ENCODE measurements around the gene DYNC1H1. TPM values are rescaled to one million over a fixed set of nuclear protein-coding genes. Genes with fewer than 3 reads are reported as not detected.

Gene DYNC1H1
- total RNA-seq, 1 donor from 2014 or later, result 413 TPM

- Mint-ChIP-seq H3K27ac (no peak overlapping the region), H3K36me3 (no peaks in the 10 kb centered on the region), H3K4me1 (ENCODE audit: unreplicated experiment) (peaks cover 13% of the 10 kb centered on the region), H3K4me3 (peak overlapping the region; percentile 53), H3K27me3 (peaks cover 61% of the 10 kb centered on the region), H3K9me3 (no peaks in the 10 kb centered on the region)
- DNase-seq (ENCODE audit: extremely low spot score, unreplicated experiment), result no peak
- TF ChIP-seq, protein P1, sequence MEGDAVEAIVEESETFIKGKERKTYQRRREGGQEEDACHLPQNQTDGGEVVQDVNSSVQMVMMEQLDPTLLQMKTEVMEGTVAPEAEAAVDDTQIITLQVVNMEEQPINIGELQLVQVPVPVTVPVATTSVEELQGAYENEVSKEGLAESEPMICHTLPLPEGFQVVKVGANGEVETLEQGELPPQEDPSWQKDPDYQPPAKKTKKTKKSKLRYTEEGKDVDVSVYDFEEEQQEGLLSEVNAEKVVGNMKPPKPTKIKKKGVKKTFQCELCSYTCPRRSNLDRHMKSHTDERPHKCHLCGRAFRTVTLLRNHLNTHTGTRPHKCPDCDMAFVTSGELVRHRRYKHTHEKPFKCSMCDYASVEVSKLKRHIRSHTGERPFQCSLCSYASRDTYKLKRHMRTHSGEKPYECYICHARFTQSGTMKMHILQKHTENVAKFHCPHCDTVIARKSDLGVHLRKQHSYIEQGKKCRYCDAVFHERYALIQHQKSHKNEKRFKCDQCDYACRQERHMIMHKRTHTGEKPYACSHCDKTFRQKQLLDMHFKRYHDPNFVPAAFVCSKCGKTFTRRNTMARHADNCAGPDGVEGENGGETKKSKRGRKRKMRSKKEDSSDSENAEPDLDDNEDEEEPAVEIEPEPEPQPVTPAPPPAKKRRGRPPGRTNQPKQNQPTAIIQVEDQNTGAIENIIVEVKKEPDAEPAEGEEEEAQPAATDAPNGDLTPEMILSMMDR (conservative IDR thresholded peaks at IDR 0.05), result no peak
Observed at GRCh38 chr14:101945171-101945570, 19.2 kb upstream of the DYNC1H1 start.

DNA sequence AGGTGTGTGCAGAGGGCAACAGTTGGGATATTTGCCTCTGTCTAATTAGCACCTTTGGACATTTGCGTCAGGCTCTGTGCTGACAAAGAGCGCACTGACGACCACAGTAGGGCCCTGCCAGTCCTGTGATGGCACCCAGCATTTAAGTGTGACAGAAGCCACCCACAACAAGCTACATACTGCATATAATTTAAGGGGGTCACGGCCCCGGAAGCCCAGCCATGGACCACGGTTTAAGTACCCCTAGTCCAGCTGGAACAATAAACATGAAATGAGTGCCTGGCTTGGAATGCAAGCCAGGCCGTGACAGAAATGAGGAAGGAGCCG is 16.8 kb upstream of the DYNC1H1 start:
- Mint-ChIP-seq H3K4me3 (peak overlapping the region; percentile 99), H3K27me3 (peaks cover 45% of the 10 kb centered on the region)

DNA sequence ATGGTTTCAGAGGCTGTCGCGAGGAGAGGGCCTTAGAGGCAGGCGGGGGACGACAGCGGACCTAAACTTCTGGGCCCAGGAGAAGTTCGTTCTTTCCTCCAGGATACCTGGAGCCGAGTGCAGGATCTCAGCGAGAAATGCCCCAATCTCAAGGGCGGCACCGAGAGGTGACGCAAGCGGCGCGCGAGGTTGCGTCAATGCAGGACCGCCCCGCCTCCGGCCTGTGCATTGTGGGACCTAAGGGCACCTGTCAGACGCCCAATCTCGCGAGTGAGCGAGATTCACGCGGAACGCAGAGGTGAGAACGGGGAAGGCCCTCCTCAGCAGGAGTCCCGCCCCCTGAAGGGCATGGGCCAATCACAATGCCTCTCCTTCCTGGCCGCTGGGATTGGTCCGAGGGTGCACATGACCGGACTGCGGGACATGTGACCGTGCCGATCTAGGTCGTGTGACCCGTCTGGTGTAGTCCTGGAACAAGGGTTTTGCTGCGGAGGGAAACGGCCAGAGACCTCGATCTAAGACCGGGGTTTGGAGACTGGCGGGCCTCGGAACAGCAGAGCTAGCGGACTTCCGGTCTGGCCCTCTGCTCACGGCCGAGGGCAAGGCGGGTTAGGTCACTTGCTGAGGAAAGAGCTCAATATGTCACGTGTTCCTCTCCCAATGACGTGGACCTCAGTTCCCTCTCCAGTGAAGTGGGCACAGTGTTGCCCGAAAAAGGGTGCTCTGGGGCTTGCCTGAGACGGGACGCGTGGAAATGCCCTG is 16.3 kb upstream of the DYNC1H1 start:
- H3K27me3 Mint-ChIP-seq, result peaks cover 42% of the 10 kb centered on the region
- DNase-seq (ENCODE audit: extremely low spot score, unreplicated experiment), result peak; percentile 100
- peak overlapping the region; percentile 99 for H3K4me3 Mint-ChIP-seq
- H3K27ac Mint-ChIP-seq, result peak overlapping the region; percentile 100
- no peaks in the 10 kb centered on the region for H3K9me3 Mint-ChIP-seq
- H3K4me1 Mint-ChIP-seq (ENCODE audit: unreplicated experiment), result peaks cover 13% of the 10 kb centered on the region
- H3K36me3 Mint-ChIP-seq, result no peaks in the 10 kb centered on the region
- TF ChIP-seq, protein P1 (conservative IDR thresholded peaks at IDR 0.05), result no peak

More for the DNA sequence above, 16.8 kb upstream of the DYNC1H1 start:
- TF ChIP-seq, protein P1 (conservative IDR thresholded peaks at IDR 0.05), result no peak
- no peak for DNase-seq (ENCODE audit: extremely low spot score, unreplicated experiment)
- H3K27ac Mint-ChIP-seq, result peak overlapping the region; percentile 100
- no peaks in the 10 kb centered on the region for H3K36me3 Mint-ChIP-seq
- peaks cover 13% of the 10 kb centered on the region for H3K4me1 Mint-ChIP-seq (ENCODE audit: unreplicated experiment)
- H3K9me3 Mint-ChIP-seq, result no peaks in the 10 kb centered on the region

GRCh38 chr14:101948666-101949216 is 15.6 kb upstream of the DYNC1H1 start:
- no peaks in the 10 kb centered on the region for H3K9me3 Mint-ChIP-seq
- H3K27me3 Mint-ChIP-seq, result peaks cover 36% of the 10 kb centered on the region
- H3K36me3 Mint-ChIP-seq, result no peaks in the 10 kb centered on the region
- peak overlapping the region; percentile 100 for H3K27ac Mint-ChIP-seq
- TF ChIP-seq, protein P1 (conservative IDR thresholded peaks at IDR 0.05), result no peak
- peak overlapping the region; percentile 99 for H3K4me3 Mint-ChIP-seq
- peaks cover 13% of the 10 kb centered on the region for H3K4me1 Mint-ChIP-seq (ENCODE audit: unreplicated experiment)
- no peak for DNase-seq (ENCODE audit: extremely low spot score, unreplicated experiment)

DNA sequence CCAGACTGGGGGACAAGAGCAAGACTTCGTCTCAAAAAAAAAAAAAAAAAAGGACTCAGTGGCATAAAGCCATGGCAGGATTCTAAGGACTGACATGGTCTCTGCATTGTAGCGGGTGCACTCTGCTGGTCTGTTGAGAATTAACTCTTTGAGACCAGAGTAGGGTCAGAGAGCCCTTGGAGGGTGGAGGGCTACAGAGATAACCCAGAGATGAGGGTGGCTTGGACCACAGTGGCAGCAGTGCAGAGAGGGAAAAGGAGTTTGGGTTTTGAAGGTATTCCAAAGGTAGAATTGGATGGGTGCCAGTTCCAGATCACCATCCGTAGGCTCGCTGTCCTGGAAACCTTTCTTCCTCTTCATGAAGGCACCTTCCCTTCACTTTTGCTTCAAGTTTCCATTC is 14.3 kb upstream of the DYNC1H1 start:
- no peak for DNase-seq (ENCODE audit: extremely low spot score, unreplicated experiment)
- Mint-ChIP-seq H3K36me3 (no peaks in the 10 kb centered on the region), H3K9me3 (no peaks in the 10 kb centered on the region), H3K27me3 (peaks cover 22% of the 10 kb centered on the region), H3K4me3 (peak overlapping the region; percentile 39), H3K27ac (no peak overlapping the region), H3K4me1 (ENCODE audit: unreplicated experiment) (peaks cover 13% of the 10 kb centered on the region)
- TF ChIP-seq, protein P1 (conservative IDR thresholded peaks at IDR 0.05), result no peak

Measured in type B pancreatic cell (in vitro differentiated cells).